ENCODE results near the gene MICOS13.
A peak's percentile ranks its signal among the peaks of the same experiment; 100 is the strongest.
"Not testable (repeated sequence)": the region's sequence is repeated elsewhere in the genome, so short reads cannot be mapped to it uniquely, and the experiment has no call there.

MICOS13 gene

DNA sequence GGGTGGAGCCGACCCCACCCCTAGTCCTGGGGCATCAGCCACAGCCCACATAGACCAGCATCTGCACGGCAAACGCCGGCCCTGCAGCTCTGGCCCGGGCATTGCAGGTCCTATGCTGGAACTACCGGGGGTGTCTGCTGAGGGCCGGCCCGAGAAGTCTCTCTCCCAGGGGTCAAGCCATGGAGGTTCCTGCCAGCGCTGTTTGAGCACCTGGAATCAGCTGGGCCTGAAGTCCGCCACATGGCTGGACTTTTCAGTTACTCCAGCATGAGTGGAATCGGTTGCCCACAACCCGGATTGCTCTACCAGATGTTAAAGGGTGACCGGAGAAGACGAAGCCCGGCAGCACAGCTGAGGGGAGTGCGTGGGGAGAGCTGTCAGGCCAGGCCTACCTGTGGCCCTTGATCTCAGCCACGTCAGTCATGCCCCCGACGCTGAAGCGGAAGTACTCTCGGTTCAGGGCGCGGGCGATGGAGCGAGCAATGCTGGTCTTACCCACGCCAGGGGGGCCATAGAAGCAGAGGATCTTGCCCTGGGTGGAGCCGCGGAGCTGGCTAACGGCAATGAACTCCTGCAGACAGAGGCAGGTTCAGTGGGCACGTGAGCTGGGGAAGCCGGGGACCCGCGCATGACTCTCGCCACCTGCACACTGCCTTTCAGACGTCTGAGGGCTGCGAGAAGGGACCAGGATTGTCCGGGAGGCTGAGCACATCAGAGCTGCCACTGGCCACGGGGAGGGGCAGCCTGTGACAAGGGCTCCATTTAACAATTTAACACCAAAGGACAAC lies 18.5 kb upstream of the MICOS13 start:
- DNase-seq, result no peak

DNA sequence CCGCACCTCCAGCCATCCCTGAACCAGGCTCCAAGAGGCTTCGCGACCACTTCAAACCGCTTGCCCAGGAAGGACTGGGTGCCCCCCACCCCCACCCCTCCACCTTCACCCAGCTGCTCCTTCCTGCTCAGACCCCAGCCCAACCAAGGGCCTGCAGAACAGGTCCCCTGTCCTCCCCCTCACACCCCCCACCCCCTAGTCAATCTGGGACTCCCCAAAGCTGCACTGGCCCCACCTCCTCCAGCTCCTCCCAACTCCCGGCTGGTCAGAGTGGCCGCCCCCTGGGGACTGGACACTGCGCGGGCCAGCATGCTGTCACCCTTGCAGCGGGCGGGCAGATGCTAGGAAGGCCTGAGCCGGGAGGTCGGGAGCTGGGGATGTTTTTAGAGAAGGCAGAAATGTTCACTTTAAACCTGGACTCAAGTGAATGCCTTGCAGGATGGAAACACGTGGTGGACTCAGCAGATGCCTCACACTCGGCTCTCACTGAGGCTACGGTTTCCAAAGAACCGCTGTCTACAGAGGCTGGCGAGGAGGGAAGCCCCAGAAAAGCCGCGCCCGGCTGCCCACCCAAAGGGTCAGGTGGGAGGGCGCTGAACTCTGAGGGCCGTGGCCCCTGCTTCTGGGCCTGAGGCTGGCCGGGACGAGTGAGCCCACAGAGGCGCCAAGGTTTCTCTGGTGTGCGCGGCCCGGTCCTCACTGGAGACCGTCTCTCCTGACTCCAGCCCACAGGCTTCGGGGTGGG lies 17.7 kb upstream of the MICOS13 start:
- no peak for DNase-seq

- DNase-seq, result no peak
These were observed 16.9 kb upstream of the MICOS13 start for GRCh38 chr19:5697022-5697889.

GRCh38 chr19:5696196-5697021 lies 16.1 kb upstream of the MICOS13 start:
- DNase-seq, result no peak

DNA sequence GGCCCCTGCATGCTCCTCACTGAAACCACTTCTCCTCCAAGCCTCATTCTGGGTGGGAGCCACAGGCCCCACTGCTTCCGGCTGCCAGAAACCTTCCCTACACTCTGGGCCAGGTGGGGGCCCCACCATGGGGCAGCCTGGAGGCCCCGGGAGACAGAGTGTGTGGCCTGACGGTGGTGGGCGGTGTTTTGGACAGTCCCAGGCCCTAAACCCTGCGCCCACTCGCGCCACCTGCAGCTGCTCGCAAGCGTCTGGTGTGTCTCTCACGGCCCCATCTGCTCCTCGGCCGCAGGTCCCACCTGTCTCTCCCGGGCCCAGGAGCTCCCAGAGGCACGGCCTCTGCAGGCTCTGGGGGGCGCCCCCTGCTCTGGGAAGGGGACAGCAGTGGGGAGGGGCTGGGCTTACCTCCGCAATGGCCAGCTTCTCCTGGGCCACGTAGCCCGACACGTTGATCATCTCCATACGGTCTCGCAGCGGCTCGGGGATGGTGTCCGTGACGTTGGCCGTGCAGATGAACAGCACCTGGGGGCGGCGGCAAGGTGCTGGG lies 15.4 kb upstream of the MICOS13 start:
- no peak for DNase-seq

DNA sequence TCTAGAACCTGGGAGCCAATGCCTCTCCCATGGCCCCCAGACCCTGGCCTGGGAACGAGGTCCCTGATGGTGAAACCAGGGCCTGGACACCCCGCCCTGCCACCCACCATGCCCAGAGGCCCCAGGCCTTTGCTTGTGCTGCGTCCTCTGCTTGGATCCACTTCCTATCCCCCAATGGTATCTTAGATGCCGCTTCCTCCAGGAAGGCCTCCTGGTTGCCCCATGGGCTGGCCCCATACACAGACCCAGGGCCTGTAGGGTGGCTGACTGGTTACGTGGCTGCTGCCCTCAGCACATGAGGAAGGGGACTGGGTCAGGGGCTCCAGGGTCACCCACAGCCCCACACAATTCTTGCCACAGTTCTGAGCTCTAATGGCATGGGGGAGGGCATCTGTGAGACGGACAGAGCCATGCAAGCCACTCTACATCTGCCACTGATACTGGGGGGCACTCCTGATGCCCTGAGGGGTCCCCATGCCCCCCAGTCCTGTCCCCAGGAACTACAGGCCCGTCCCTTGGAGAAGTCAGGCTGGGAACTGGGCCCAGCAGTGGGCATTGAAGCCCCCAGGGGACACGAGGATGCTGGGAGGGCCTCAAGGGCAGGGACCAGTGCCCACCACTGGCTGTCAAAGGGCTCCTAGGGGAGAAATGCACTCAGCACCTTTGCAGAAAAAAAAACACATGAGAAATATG lies 14.8 kb upstream of the MICOS13 start:
- no peak for DNase-seq

DNA sequence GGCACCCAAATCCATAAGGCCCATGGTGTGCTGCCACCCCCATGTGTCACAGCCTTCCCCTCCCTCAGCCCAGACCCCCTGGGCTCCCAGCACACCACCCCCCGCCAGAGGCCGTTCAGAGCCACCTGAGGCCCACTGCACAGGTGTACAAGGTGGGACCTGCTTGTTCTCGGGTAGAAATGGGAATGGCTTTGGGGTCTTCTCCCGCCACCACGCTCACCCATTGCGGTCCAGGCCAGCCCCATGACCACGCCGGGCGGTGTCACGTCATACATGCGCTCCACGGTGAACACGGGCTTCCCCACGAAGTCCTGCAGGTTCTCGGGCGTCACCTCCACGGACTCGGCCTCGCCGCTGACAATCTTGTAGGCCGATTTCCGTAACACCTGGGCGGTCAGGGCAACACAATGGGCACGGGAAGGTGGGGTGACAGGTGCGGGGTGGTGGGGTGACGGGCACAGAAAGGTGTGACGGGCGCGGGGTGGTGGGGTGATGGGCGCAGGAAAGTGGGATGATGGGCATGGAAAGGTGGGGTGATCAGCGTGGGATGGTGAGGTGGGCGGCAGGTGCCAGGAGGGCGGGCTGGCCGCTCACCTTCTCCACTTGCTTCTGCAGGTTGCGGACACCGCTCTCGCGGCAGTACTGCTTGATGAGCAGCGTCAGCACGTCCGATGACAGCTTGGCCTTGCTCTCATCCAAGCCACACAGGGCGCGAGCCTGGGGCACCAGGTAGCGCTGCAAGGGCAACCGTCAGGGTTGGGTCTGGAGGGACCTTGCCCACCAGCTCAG lies 14.0 kb upstream of the MICOS13 start:
- DNase-seq, result no peak

DNA sequence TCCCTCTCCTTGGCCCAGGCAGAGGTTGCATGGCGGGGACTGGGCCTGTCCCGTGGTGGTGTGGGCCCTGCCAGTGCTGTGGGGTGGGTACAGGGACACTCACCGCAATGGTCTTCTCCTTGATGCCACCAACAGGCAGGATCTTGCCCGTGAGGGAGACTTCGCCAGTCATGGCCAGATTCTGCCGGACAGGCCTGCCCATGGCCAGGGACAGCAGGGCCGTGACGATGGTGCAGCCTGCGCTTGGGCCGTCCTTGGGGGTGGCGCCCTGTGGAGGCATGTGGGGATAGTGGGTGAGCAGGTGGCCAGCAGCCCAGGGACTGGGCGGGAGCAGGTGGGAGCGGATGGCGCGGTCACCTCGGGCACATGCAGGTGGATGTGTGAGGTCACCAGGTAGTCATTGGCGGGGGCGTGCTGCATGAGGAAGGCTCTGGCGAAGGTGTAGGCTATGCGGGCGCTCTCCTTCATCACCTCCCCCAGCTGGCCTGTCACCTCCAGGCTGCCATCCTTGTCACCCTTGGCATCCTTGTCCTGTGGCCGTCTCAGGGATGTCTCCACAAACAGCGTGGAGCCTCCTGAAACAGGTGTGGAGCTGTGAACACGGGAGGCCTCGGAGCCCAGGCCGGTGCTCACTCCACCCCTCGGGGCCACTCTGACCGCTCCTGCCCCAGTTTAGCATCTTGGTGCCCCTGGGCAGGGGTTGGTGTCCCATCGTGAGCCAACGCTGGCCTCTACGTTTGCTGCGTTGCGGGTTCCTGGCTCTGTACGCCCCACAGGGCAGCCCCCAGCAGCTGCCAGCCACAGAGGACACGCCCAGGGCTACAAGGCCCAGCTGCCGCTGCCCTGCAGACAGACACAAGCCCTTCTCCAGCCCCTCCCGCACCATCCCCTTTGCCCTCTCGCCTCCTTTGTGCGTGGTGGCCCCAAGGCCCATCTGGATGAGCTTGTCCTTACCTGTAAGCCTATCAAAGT lies 13.2 kb upstream of the MICOS13 start:
- no peak for DNase-seq

DNA sequence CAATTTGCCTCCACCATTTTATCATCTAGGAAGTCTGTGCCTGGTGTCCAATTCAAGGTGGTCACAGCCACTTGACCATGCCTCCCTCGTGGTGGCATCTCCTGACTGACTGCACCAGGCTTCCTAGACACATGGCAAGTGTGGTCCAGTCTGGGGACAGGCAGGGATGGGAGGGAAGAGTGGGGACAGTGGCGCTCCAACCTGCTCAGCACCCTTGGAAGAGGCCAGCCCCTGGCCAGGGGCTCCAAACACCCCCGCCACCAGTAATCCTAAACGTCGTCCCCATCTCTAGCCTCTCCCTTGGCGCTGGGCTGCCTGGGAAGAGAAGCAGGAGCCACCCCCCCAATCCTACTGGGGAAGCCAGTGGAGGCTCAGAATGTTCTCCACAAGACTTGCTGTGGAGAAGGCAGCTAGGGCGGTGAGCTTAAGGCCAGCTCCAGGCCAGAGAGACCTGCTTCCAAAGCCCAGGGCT lies 12.4 kb upstream of the MICOS13 start:
- peak; percentile 37 for DNase-seq

- DNase-seq, result peak; percentile 42
These were observed 11.8 kb upstream of the MICOS13 start for GRCh38 chr19:5691822-5692722.

DNA sequence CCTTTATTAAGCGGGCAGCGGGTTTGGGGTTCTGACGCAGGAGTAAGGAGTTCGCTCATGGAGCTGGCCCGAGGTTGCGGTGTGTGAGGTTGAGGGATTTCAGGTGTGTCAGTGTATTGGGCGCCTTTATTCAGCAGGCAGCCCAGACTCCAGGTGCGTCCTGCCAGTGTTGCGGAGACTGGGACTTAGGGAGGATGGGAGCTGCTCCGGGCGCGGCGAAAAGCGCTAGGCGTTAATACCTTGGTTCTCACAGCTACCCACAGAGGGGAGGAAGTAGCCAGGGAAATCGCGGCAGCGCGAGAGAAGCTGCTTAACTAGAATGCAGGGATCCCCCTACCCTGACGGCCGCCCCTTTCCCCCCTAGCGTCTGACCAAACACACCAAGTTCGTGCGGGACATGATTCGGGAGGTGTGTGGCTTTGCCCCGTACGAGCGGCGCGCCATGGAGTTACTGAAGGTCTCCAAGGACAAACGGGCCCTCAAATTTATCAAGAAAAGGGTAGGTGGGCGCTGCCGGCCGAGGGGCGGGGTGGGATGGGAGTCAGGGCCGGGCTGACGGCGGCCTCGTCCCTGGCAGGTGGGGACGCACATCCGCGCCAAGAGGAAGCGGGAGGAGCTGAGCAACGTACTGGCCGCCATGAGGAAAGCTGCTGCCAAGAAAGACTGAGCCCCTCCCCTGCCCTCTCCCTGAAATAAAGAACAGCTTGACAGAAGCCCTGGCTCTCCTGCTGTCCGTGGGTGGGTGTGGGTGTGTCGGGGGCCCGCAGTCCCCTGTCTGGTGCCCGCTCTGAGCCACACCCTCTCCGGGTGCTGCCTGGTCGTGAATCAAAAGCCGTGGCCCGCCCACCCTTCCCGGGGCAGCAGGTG lies 10.9 kb upstream of the MICOS13 start:
- DNase-seq, result peak; percentile 59

GRCh38 chr19:5690125-5690954 lies 10.0 kb upstream of the MICOS13 start, which contains the start of gene RPL36:
Gene RPL36 (plus strand): TSS chr19:5690295. CDS start chr19:5690508, 213 bp downstream.
- DNase-seq, result peak; percentile 96

- not testable (repeated sequence) for DNase-seq
These were observed 8.1 kb upstream of the MICOS13 start for GRCh38 chr19:5688262-5688881.

- DNase-seq, result no peak
These were observed 7.3 kb upstream of the MICOS13 start for GRCh38 chr19:5687360-5688198.

Measured in EL (cell line).